Mammary epithelial cell (primary cell): ENCODE results near the gene NCF2.

Experiments used
- EZH2 ChIP-seq: IDR thresholded peaks from 2 replicates; pipeline ENCODE4 v1.6.1; 2012; ENCODE audit warnings: low read length, inconsistent platforms, borderline replicate concordance
- TF ChIP-seq, protein P1 (sequence below), 2 donors: IDR thresholded peaks in 1 of 2; conservative IDR thresholded peaks in 1 of 2; 2 replicates each; pipeline ENCODE4 v1.5.1; 2011 to 2012; ENCODE audit warnings: inconsistent platforms in 2 of 2, low read length in 2 of 2, mild to moderate bottlenecking in 2 of 2, control low read depth in 1 of 2, low read depth in 1 of 2; ENCODE audit not compliant: insufficient read depth in 1 of 2; ENCODE audit errors: extremely low read depth in 1 of 2

DNA sequence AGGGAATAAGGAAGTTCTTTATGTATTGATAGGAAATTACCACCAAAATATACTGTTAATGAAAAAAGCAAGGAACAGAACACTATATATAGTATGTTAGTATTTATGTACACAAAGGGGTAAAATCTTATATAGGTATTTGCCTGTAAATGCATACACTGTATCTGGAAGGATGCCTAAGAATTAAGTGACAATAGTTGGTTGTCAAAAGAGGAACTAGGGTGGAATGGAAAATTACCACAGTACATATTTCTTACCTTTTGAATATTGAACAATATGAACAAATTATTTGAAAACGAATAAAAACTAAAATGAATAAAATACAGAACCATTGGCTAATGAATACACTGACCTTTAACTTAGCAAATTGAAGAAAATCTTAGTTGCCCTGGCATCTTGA, 31.8 kb upstream of the NCF2 start:
- TF ChIP-seq, protein P1, sequence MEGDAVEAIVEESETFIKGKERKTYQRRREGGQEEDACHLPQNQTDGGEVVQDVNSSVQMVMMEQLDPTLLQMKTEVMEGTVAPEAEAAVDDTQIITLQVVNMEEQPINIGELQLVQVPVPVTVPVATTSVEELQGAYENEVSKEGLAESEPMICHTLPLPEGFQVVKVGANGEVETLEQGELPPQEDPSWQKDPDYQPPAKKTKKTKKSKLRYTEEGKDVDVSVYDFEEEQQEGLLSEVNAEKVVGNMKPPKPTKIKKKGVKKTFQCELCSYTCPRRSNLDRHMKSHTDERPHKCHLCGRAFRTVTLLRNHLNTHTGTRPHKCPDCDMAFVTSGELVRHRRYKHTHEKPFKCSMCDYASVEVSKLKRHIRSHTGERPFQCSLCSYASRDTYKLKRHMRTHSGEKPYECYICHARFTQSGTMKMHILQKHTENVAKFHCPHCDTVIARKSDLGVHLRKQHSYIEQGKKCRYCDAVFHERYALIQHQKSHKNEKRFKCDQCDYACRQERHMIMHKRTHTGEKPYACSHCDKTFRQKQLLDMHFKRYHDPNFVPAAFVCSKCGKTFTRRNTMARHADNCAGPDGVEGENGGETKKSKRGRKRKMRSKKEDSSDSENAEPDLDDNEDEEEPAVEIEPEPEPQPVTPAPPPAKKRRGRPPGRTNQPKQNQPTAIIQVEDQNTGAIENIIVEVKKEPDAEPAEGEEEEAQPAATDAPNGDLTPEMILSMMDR (conservative IDR thresholded peaks at IDR 0.05 in 1 of 2, IDR thresholded peaks at IDR 0.05 in 1 of 2; ENCODE audit: extremely low read depth in 1 of 2, insufficient read depth in 1 of 2, low read depth in 1 of 2, low read length in 2 of 2) = no peak
- no peak for TF ChIP-seq EZH2
